Stimulated activated CD4-positive, alpha-beta T cell treated with anti-CD3 and anti-CD28 coated beads, Interleukin-4, amount 100 ng/mL, for 1 hour (primary cell): Measurements from ENCODE around the gene ZP4.

Experiments used
- DNase-seq: peaks from one replicate; pipeline ENCODE4 v3.0.0-alpha.2; 2020

Gene ZP4, protein sequence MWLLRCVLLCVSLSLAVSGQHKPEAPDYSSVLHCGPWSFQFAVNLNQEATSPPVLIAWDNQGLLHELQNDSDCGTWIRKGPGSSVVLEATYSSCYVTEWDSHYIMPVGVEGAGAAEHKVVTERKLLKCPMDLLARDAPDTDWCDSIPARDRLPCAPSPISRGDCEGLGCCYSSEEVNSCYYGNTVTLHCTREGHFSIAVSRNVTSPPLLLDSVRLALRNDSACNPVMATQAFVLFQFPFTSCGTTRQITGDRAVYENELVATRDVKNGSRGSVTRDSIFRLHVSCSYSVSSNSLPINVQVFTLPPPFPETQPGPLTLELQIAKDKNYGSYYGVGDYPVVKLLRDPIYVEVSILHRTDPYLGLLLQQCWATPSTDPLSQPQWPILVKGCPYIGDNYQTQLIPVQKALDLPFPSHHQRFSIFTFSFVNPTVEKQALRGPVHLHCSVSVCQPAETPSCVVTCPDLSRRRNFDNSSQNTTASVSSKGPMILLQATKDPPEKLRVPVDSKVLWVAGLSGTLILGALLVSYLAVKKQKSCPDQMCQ

GRCh38 chr1:237890822-237891221 is at the start of gene ZP4:
TSS of gene ZP4 (minus strand) at chr1:237890922. CDS start at chr1:237890635, 287 bp downstream.
- no peak for DNase-seq

- DNase-seq, result no peak
Observed at GRCh38 chr1:237938553-237938952, 47.8 kb upstream of the ZP4 start.

GRCh38 chr1:237938068-237938467 is 47.3 kb upstream of the ZP4 start:
- DNase-seq, result no peak

- DNase-seq, result no peak
Observed at GRCh38 chr1:237932816-237933215, 42.1 kb upstream of the ZP4 start.

GRCh38 chr1:237931581-237931980 is 40.9 kb upstream of the ZP4 start:
- no peak for DNase-seq

GRCh38 chr1:237927198-237927597 is 36.5 kb upstream of the ZP4 start:
- no peak for DNase-seq

DNA sequence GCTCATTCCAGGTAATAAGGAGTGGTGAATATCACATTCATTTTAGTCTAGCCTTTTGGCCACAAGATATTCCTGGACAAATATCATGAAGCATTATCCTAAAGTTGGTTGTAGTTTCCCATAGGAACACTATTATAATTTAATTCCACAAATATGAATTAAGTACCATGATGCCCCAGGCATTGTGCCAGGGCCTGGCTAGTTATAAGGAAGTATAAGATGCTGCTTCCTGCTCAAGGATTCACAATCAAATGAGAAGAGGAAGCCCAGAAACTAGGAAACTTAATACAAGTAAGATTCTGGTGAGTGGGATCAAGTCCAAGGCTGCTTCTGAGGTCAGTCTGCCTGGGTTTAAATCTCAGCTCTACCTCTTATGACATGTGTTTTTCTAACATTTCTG is 30.6 kb upstream of the ZP4 start:
- DNase-seq, result no peak

GRCh38 chr1:237913345-237913744 is 22.6 kb upstream of the ZP4 start:
- no peak for DNase-seq

GRCh38 chr1:237911911-237912310 is 21.2 kb upstream of the ZP4 start:
- DNase-seq, result no peak

GRCh38 chr1:237910834-237911233 is 20.1 kb upstream of the ZP4 start:
- no peak for DNase-seq

- DNase-seq, result no peak
Observed at GRCh38 chr1:237903961-237904360, 13.2 kb upstream of the ZP4 start.

GRCh38 chr1:237902960-237903743 is 12.4 kb upstream of the ZP4 start:
- DNase-seq, result no peak

- DNase-seq, result no peak
Observed at GRCh38 chr1:237901299-237901934, 10.7 kb upstream of the ZP4 start.

DNA sequence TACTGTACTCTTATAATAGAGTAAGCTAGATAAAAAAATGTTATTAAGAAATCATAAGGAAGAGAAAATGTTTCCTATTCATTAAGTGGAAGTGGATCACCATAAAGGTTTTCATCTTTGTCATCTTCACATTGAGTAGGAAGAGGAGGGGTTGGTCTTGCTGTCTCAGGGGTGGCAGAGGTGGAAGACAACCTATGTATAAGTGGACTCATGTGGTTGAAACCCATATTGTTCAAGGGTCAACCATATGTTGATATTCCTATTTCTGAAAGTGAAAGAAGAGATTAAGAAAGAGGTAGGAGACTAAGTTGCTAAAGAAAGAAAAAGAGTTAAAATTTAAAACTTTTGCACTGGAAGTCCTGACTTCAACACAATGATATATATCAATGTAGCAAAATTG is 4.9 kb upstream of the ZP4 start:
- no peak for DNase-seq

DNA sequence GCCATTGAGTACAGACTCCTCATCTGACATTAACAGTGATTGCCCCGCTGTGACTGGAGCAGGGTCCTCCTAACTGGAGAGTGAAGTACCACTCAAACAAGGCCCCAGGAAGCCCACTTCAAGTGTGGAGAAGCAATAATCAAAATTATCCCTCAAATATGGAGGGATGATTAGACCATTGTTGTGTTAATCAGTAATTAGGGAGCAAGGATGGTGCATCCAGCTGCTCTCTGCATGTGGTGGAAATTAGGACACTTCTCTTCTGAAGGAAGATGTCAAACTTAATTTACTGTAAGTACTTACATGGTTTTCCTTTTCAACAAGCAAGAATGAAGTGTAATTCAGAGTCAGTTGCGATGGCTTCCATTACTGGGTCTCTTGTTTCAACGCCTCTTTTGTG is 3.4 kb upstream of the ZP4 start:
- DNase-seq, result no peak

DNA sequence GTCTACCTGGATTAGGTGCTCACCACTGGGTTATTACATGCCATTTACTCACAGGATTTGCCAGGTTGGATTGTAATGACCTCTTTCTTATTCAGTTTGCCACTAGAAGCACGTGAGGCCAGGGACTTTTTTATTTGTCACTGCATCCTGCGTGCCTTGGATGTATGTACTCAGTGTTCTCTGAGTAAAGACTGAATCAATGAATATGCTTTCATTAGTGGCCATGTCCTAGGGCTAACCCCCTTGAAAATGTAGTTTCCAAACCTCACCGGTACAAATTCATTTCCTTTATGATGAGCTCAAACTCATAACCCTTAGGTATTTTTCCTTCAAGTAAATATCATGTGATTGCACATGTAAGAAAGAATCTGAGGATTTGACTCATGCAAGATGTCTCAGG is 1.3 kb upstream of the ZP4 start:
- DNase-seq, result no peak

GRCh38 chr1:237891266-237891665 is 544 bp upstream of the ZP4 start:
- DNase-seq, result no peak

DNA sequence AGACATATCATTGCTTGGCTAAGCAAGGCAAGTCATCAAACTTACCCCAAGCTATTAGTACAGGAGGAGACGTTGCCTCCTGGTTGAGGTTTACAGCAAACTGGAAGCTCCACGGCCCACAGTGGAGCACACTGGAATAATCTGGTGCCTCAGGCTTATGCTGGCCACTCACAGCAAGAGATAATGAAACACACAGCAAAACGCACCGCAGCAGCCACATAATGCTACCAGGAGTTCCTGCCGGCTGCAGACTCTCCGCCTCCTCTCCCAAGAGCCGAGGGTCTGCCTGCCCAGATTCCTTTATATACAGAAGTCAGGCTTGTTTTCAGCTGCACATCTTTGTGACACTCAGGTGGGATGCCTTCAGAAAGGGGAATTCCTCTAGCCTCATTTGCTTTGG is 306 bp downstream of the ZP4 start:
- no peak for DNase-seq

DNA sequence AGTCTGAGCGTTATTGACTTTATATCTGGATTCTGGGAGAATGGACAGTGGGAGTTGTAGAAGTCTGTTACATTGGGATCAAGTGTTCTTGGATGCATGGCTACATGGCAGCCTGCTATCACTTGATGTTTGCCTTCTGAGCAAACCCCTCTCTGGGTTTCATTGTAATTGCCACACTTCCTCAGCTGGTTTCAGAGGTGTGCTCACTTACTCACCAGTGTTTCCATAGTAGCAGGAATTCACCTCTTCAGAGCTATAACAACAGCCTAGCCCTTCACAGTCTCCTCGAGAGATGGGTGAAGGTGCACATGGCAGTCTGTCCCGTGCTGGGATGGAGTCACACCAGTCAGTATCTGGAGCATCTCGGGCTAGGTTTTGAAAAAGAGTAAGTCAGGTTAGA is 2.6 kb downstream of the ZP4 start:
- DNase-seq, result no peak

DNA sequence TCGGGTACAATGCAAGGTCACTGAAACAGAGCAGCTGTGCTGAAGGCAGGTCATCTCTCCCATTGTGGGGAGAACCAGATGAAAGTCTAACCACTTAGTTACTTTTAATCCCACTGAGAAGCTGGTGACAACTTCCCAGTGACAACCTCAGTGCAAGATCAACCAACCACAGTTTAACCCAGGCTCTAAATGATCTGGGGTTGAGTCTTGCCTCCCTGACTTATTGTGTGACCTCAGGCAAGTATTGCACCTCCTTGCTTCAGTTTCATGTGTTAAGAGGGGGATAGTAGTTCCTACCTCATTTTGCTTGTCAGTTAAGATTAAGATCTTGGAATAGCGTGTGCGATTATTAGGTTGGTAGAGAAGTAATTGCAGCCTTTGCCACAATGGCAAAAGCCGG is 3.2 kb downstream of the ZP4 start:
- no peak for DNase-seq

DNA sequence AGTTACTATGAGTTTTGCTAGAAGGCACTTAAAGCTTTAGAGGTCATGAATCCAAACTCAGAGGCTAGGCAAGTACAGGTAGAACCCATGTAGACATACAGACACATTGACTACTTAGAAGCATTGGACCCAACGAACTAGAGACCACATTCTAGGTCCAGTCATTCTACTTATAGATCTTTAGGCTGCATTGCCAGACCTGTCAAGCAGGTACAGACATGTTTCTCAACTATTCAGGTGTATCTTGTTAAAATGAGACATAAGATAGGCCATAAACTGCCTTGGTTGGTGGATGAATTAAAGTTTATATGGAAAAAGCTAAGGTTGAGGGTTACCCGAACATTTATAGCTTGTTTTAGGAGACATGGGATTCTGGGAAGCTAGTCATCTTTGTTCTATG is 6.5 kb downstream of the ZP4 start:
- DNase-seq, result no peak

DNA sequence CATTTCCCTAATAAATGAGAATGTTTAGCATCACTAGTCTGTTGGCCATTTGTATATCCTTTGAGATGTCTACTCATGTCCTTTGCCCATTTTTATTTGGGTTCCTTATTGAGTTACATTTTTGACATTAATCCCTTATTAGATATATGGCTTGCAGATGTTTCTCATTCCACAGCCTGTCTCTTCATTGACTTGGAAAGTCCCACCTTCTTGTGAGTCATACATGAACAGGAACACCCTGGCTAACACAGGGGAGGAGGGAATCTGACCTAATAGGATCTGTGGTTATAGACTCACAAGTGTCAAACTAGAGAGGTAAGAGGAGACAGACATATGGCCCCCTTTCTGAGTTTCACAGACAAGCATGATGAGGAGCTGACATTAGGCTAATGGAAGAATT is 11.5 kb downstream of the ZP4 start:
- DNase-seq, result no peak

- DNase-seq, result no peak
Observed at GRCh38 chr1:237878406-237878805, 12.3 kb downstream of the ZP4 start.

- no peak for DNase-seq
Observed at GRCh38 chr1:237877631-237878030, 13.1 kb downstream of the ZP4 start.
